Pancreas (tissue), 10 donors: ENCODE measurements around the gene PHACTR3. TPM values are rescaled to one million over a fixed set of nuclear protein-coding genes. Genes with fewer than 3 reads are reported as not detected.

Experiments
- ATAC-seq, 4 donors: fragments of 200-7000 bp; cut with Tn5 transposase; one replicate each; pipeline versions ENCODE4 v1.8.0 to v1.9.1; 2020; ENCODE audit warnings: mild to moderate bottlenecking in 4 of 4, moderate library complexity in 4 of 4
- DNase-seq, 6 donors: peaks; one replicate each; pipeline ENCODE4 v3.0.0-alpha.2; 2020
- FAIRE-seq: peaks from 2 replicates; lab custom pipeline; 2012; peaks lifted over from hg19 to GRCh38; lab: Jason Lieb, UNC
- H3K27ac ChIP-seq, 4 donors: fragments of 200-600 bp; sonication (generic); 1 replicate in 3 of 4; 2 replicates in 1 of 4; pipeline versions ENCODE4 v1.5.0 to v1.8.0; 2020
- H3K27me3 ChIP-seq, 4 donors: fragments of 200-600 bp; one replicate each; pipeline ENCODE4 v1.8.0; 2021
- H3K36me3 ChIP-seq, 3 donors: fragments of 200-600 bp; sonication (generic) in 1 of 3; one replicate each; pipeline versions ENCODE4 v1.5.0 to v1.8.0; 2020 to 2021
- H3K4me1 ChIP-seq, 3 donors: fragments of 200-600 bp; one replicate each; pipeline ENCODE4 v1.8.0; 2021
- H3K4me3 ChIP-seq, 4 donors: fragments of 200-600 bp; sonication (generic) in 2 of 4; one replicate each; pipeline versions ENCODE4 v1.5.0 to v1.8.0; 2020 to 2021
- H3K9me3 ChIP-seq, 4 donors: fragments of 200-600 bp; one replicate each; pipeline ENCODE4 v1.8.0; 2021
- WGBS, 2 donors: extraction: QIAGEN DNeasy Blood & Tissue Kit; methylation state at CpG; one replicate each; pipeline ENCODE4 v1.1.7; 2013; 5-methylcytosine and 5-hydroxymethylcytosine counted together
- intact Hi-C, 3 donors: fragments of 100-400 bp; cut with DNase I; formaldehyde crosslinking; loops; one replicate each; pipeline versions ENCODE4 v1.11.1 to v1.14.2; 2022
- polyA plus RNA-seq, 2 donors: library from polyadenylated mRNA; stranded (reverse); fragments of 200-250 nt; gene quantifications; one replicate each; pipeline ENCODE4 v1.2.3, GENCODE V29; 2013
- total RNA-seq, 6 donors: library from RNA; stranded (reverse); fragmentation: NEBNext Ultra II Directional in 4 of 6; extraction: Animal tissue kit (Norgen Biotek cat#: 25700) in 4 of 6; gene quantifications; one replicate each; pipeline versions ENCODE4 v1.2.1 to v1.2.4, GENCODE V29; 2021 to 2023
- TF ChIP-seq, protein P1 (sequence below), 4 donors: fragments of 200-600 bp; sonication (generic) in 3 of 4; IDR thresholded peaks; one replicate each; pipeline versions ENCODE4 v1.5.0 to v1.8.0; 2021; ENCODE audit warnings: antibody characterized with exemption in 4 of 4
- donor health status: healthy with polysubstance abuse.
- donor health status: DM: no; HTN: no; CAD: no; lungs with moderate emphysema.
- donor health status: DM: no; HTN: no; CAD: no.
- donor health status: control.
- donor health status: control.
- donor health status: Bipolar disorder and iron deficiency.
- donor health status: DM: yes; HTN: yes; CAD: no.
- donor health status: DM: no; HTN: no; CAD: no.
- donor health status: DM: no; HTN: no; CAD: no.
- donor health status: DM: yes; HTN: yes; CAD: no.

The PHACTR3 gene
- total and polyA plus RNA-seq, 8 donors: 0.14 to 1.5 (median 0.35) TPM; not detected in 3

DNA sequence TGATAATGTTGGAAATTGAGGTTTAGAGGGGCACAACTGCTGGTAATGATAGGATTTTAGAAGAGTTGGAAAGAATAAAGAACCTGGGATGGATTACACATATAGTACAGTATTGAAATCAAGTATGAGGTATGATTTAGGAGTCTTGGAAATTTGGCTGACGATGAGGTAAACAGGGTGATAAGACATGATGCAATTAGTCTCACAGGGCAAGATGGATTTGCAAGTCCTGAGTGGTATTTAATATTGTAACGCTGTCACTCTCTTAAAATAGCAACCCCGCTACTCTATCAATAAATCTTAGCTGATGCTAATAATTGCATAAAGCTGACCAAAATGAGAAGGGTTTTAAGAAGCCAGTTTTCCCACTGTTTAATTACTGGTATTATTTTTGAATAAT, 258.7 kb downstream of the PHACTR3 start:
- no peaks in the 10 kb centered on the region for H3K9me3 ChIP-seq
- 93 to 95% methylated on average over 3 of the region's 3 CpGs for WGBS, 2 donors

DNA sequence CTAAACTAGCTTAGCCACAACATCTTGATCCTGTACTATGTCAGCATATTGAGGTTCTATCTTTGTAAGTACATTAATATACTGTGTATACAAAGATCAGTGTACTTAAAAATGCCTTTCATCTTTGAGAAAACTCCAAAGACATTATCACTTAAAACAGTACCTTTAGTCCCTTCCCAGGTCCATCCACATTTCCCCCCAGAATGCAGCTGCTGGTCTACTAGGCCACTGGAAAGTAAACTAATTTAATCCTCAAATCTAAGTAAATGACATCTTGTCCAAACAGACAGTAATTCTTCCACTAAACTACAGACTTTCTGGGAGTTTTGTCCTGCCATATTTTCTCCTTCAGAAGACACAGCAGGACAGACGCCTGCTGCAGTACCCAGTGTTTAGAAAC, 260.4 kb downstream of the PHACTR3 start:
- Histone ChIP-seq H3K27me3 (no peaks in the 10 kb centered on the region), H3K9me3 (no peaks in the 10 kb centered on the region), H3K4me3 (no peak overlapping the region), H3K4me1 (no peaks in the 10 kb centered on the region), H3K36me3 (no peaks in the 10 kb centered on the region), H3K27ac (no peak overlapping the region)
- intact Hi-C loops: no loop called here
- DNase-seq: no peak
- ATAC-seq: no peak
- FAIRE-seq: no peak
- TF ChIP-seq, protein P1, sequence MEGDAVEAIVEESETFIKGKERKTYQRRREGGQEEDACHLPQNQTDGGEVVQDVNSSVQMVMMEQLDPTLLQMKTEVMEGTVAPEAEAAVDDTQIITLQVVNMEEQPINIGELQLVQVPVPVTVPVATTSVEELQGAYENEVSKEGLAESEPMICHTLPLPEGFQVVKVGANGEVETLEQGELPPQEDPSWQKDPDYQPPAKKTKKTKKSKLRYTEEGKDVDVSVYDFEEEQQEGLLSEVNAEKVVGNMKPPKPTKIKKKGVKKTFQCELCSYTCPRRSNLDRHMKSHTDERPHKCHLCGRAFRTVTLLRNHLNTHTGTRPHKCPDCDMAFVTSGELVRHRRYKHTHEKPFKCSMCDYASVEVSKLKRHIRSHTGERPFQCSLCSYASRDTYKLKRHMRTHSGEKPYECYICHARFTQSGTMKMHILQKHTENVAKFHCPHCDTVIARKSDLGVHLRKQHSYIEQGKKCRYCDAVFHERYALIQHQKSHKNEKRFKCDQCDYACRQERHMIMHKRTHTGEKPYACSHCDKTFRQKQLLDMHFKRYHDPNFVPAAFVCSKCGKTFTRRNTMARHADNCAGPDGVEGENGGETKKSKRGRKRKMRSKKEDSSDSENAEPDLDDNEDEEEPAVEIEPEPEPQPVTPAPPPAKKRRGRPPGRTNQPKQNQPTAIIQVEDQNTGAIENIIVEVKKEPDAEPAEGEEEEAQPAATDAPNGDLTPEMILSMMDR (IDR thresholded peaks at IDR 0.05): no peak
- 82 to 95% methylated on average over 1 of the region's 1 CpG for WGBS, 2 donors

More for the DNA sequence above, 258.7 kb downstream of the PHACTR3 start:
- TF ChIP-seq, protein P1 (IDR thresholded peaks at IDR 0.05): no peak
- Histone ChIP-seq H3K36me3 (no peaks in the 10 kb centered on the region), H3K4me1 (no peaks in the 10 kb centered on the region), H3K27ac (no peak overlapping the region), H3K27me3 (no peaks in the 10 kb centered on the region), H3K4me3 (no peak overlapping the region)
- intact Hi-C loops: no loop called here
- no peak for DNase-seq
- ATAC-seq: no peak
- no peak for FAIRE-seq

DNA sequence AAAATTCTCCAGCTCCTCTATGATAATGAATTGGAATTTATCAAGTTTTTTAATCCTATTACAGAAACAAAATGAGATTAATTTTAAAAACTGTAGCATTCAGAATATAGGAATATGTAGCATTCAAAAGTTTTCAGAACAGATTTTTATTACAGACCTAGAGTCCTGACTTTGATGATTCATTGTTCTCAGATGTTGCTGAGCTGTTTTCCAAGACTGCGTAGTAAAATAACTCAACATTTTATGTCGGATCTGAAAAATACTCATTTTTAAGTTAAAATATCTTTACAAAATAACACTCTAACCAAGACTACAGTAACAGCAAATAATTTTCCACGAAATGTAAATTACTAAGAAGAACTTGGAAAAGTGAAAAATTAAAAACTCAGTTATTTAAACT, 262.0 kb downstream of the PHACTR3 start:
- no peak for ATAC-seq
- Histone ChIP-seq H3K4me1 (no peaks in the 10 kb centered on the region), H3K36me3 (no peaks in the 10 kb centered on the region), H3K27ac (no peak overlapping the region), H3K4me3 (no peak overlapping the region), H3K27me3 (no peaks in the 10 kb centered on the region), H3K9me3 (no peaks in the 10 kb centered on the region)
- TF ChIP-seq, protein P1 (IDR thresholded peaks at IDR 0.05): no peak
- intact Hi-C loops: no loop called here
- FAIRE-seq: no peak
- 90 to 94% methylated on average over 3 of the region's 3 CpGs for WGBS, 2 donors
- no peak for DNase-seq

DNA sequence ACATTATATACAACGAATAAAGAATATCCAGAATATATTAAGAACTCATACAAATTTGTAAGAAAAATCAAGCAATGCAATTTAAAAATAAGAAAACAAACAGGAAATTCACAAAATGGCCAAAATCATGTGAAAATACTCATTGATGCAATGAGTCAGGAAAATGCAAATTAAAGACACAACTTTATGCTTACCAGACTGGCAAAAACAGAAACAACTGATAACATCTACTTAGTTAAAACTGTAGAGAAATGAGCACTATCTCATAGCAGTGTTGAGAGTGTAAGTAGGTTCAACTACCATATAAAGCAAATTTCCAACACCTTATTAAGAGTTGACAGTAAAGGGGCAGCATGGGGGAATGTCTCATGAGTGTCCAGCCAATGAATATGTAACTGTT, 266.8 kb downstream of the PHACTR3 start:
- FAIRE-seq (no peak), ATAC-seq (no peak), DNase-seq (no peak)
- H3K27ac ChIP-seq: no peak overlapping the region
- intact Hi-C loops: no loop called here
- no peaks in the 10 kb centered on the region for H3K4me1 ChIP-seq
- TF ChIP-seq, protein P1 (IDR thresholded peaks at IDR 0.05): no peak
- H3K27me3 ChIP-seq: no peaks in the 10 kb centered on the region
- H3K36me3 ChIP-seq: no peaks in the 10 kb centered on the region
- H3K4me3 ChIP-seq: no peak overlapping the region
- 89% methylated on average over 1 of the region's 1 CpG for WGBS, 2 donors
- no peaks in the 10 kb centered on the region for H3K9me3 ChIP-seq

DNA sequence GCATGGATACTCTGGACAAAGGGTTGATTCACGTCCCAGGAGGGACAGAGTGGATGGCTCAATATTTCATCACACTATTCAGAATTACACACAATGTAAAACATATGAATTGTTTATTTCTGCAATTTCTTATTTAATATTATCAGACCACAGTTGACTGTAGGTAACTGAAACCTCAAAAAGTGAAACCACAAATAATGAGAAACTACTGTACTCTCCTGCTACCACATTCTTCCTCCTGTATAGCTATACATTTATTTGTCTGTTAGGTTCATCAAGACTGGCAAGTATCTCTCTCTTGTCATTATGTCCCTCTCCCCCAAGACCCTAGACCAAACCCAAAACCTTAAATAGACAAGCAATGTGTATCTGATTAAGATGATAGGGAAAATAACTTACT, 269.1 kb downstream of the PHACTR3 start:
- Histone ChIP-seq H3K4me1 (no peaks in the 10 kb centered on the region), H3K9me3 (no peaks in the 10 kb centered on the region), H3K4me3 (no peak overlapping the region), H3K27me3 (no peaks in the 10 kb centered on the region), H3K36me3 (no peaks in the 10 kb centered on the region), H3K27ac (no peak overlapping the region)
- FAIRE-seq (no peak), DNase-seq (no peak), ATAC-seq (no peak)
- intact Hi-C loops: no loop called here
- TF ChIP-seq, protein P1 (IDR thresholded peaks at IDR 0.05): no peak
- WGBS, 2 donors: 87 to 89% methylated on average over 1 of the region's 1 CpG
